GM18867 (cell line): ENCODE measurements around the gene DENND6A.
"Not testable (repeated sequence)": the region's sequence is repeated elsewhere in the genome, so short reads cannot be mapped to it uniquely, and the experiment has no call there.

Source experiments
- ATAC-seq: cut with Tn5 transposase; IDR thresholded peaks from one replicate; pipeline ENCODE4 v1.9.1; 2021; ENCODE audit warnings: mild to moderate bottlenecking, moderate library complexity; ENCODE audit not compliant: unreplicated experiment

The DENND6A gene

GRCh38 chr3:57692396-57693147 lies at the start of gene DENND6A:
DENND6A (minus strand) TSS chr3:57693077; CDS start chr3:57693018, 59 bp downstream.
- peak; percentile 81 for ATAC-seq

DNA sequence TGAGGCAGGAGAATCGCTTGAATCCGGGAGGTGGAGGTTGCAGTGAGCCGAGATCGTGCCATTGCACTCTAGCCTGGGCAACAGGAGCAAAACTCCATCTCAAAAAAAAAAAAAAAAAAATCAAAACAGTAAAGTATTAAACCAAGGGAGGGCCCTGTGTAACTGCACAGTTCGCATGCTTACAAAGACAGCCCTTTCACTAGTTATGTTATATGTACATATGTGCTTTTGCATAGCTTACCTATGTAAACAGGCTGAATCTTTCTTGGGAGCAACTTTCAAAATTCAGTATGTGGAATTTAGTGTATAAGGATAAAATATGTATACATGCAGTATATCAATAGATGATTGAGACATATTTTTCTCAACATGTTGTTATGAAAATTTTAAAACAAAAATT lies 47.1 kb upstream of the DENND6A start:
- ATAC-seq = no peak

DNA sequence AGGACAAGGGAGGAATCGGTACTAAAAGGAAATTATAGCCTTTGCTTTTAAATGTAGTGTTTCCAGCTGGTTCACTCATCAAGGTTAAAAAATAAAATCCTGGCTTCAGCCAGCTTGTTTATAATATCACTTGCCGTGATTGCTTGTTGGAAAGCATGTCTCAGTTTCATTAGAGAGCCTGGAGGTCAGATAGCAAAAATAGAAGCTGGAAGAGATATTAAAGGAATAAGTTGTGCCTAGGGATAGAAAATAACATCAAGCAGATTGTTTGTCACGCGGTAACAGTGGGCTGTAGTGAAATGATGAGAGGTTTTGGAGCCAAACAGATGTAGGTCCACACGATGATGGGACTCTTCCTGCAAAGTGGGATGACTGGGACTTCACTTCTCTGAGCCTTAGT lies 45.5 kb upstream of the DENND6A start:
- no peak for ATAC-seq

DNA sequence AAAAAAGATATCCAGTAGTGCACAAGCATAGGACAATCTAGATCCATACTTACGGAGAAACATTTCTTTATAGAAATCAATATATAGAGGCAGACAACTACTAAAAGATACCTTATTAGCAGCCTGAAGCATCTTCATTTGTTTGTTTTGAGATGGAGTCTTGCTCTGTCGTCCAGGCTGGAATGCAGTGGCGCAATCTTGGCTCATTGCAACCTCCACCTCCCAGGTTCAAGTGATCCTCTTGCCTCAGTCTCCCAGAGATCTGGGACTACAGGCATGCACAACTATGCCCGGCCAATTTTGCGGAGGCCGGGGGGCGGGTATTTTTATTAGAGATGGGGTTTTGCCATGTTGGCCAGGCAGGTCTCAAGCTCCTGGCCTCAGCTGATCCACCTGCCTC lies 45.0 kb upstream of the DENND6A start:
- ATAC-seq = no peak

GRCh38 chr3:57735405-57735804 lies 42.5 kb upstream of the DENND6A start:
- ATAC-seq = no peak

DNA sequence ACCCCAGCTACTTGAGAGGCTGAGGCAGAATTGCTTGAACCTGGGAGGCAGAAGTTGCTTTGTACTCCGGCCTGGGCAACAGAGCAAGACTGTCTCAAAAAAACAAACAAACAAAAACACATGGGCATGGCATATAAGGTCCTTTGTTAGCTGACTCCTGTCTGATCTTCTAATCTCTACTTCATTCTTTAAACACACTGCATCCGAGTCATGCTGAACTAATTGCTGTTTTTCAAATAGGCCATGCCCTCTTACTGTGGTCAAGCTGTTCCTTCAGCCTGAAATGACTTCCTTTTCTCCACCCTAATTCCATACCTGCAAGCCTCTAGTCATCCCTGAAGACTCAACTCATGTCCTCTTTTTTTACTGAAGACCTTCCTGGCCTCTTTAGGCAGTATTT lies 40.9 kb upstream of the DENND6A start:
- no peak for ATAC-seq

DNA sequence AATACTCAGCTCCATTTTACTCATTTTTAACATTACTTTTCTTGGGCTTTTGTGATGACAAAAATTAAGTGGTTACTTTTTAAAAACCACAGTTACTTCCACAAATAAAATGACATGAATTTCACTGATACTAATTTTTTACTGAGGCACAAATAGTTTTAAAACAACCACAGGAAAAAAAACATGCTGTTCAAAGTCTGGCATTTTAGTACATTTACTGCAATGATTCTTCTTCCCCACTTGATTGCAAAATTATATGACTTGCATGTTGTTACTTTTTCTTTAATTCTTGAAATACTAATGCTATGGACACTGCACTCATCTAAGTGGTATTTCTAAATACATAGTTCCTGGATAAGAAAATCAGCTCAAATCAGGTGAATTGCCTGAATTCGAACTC lies 38.4 kb upstream of the DENND6A start:
- ATAC-seq = no peak

- no peak for ATAC-seq
Measured at GRCh38 chr3:57730682-57731081, 37.8 kb upstream of the DENND6A start.

DNA sequence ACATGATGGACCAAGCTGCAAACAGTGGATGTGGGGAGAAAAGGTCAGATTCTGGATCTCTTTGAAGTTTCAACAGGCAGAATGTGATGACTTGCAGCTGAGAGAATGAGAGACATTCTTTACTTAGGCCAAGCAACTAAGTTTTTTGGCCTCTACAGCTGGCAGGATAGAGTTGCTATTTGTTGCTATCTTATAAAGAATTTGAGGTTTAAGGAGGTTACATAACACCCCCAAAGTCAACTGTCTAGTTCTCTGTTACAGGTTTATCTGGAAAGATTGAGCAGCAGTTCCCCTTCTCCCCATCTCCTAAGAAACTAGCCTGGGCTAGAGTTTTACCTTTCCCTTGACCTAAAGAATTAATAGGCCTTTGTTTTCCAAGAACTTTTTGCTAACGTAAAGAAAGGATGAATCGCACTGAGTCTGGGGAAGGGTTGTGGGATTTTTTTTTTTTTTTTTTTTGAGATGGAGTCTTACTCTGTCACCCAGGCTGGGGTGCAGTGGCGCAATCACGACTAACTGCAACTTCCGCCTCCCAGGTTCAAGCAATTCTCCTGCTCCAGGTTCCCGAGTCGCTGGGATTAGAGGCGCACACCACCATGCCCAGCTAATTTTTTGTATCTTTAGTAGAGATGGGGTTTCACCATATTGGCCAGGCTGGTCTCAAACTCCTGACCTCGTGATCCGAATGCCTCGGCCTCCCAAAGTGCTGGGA lies 36.6 kb upstream of the DENND6A start:
- no peak for ATAC-seq

GRCh38 chr3:57727106-57727505 lies 34.2 kb upstream of the DENND6A start:
- ATAC-seq = no peak

- ATAC-seq = no peak
Measured at GRCh38 chr3:57726397-57726796, 33.5 kb upstream of the DENND6A start.

DNA sequence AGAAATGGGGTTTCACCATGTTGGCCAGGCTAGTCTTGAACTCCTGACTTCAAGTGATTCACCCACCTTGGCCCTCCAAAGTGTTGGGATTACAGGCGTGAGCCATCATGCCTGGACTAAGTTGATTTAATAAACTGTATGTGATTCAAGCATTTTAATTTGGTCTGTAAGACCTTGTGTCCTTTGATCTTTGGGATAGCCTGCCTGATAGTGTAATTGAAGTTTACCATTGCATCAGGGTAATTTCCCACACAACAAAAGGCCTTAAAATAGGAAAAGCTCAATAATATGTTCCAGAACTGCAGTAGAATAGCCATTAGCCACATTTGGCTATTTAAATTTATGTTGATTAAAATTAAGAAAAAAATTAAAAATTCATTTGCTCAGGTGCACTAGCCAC lies 25.2 kb upstream of the DENND6A start:
- no peak for ATAC-seq

GRCh38 chr3:57717205-57717868 lies 24.5 kb upstream of the DENND6A start:
- no peak for ATAC-seq

DNA sequence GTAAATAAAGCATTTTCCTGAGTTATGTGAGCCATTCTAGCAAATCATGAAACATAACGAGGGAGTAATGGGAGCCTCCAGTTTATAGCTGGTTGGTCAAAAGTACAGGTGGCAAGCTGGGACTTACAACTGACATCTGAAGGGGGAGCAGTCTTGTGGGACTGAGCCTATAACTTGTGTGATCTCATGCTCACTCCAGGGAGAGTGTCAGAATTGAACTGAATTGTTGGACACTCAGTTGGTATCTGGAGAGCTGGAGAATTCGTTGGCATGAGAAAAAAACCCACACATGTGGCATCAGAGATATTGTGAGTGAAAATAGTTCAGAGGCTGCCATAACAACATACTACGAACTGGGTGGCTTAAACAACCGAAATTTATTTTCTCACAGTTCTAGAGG lies 22.8 kb upstream of the DENND6A start:
- ATAC-seq = no peak

DNA sequence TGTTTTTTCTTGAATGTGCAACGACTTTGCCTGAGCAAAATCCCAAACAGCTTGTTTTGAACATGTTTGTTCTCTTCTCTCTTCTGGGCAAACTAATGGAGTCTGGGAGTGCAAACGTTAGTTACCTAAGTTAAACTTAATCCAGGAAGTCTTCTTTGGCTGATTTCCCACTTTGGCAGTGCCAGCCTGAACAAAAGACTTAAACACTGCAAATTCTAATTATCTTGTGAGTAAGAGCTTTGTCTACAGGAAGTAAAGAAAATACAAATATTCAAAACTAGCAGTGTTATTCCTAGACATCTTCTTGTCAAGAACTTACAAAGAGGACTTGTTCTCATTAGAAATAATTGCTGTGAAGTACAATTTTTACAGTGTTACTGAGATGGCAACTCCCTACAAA lies 16.7 kb upstream of the DENND6A start:
- no peak for ATAC-seq

GRCh38 chr3:57709031-57709430 lies 16.2 kb upstream of the DENND6A start:
- ATAC-seq = no peak

GRCh38 chr3:57706462-57706861 lies 13.6 kb upstream of the DENND6A start:
- ATAC-seq = no peak

GRCh38 chr3:57705351-57705750 lies 12.5 kb upstream of the DENND6A start:
- ATAC-seq = not testable (repeated sequence)

- ATAC-seq = no peak
Measured at GRCh38 chr3:57701781-57702180, 8.9 kb upstream of the DENND6A start.

- no peak for ATAC-seq
Measured at GRCh38 chr3:57700737-57701136, 7.9 kb upstream of the DENND6A start.

- no peak for ATAC-seq
Measured at GRCh38 chr3:57699591-57699990, 6.7 kb upstream of the DENND6A start.

DNA sequence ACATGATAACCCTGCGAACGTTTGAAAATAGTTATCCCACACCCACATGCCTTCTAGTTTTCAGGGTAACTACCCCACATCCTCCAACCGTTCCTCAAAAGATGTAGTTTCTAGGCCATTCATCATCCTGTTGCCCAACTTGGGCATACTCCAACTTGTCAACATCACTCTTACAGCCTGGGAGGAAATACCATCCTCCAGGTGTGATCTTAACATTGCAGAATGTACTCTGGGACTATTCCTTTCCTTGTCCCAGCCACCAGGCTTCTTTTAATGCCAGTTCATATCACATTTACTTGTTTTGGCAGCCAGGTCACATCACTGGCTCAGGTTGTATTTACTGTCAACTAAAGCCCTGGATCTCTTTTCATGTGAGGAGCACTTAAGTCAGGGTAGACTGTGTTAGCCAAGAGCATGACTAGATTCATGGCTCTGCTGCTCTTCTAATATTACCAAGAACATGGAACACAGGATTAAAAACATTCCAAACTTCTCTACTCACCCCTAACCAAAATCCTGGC lies 4.0 kb upstream of the DENND6A start:
- no peak for ATAC-seq
